ENCODE measurements around the gene PILRB.
"Not testable (repeated sequence)": the region's sequence is repeated elsewhere in the genome, so short reads cannot be mapped to it uniquely, and the experiment has no call there.

Gene PILRB

DNA sequence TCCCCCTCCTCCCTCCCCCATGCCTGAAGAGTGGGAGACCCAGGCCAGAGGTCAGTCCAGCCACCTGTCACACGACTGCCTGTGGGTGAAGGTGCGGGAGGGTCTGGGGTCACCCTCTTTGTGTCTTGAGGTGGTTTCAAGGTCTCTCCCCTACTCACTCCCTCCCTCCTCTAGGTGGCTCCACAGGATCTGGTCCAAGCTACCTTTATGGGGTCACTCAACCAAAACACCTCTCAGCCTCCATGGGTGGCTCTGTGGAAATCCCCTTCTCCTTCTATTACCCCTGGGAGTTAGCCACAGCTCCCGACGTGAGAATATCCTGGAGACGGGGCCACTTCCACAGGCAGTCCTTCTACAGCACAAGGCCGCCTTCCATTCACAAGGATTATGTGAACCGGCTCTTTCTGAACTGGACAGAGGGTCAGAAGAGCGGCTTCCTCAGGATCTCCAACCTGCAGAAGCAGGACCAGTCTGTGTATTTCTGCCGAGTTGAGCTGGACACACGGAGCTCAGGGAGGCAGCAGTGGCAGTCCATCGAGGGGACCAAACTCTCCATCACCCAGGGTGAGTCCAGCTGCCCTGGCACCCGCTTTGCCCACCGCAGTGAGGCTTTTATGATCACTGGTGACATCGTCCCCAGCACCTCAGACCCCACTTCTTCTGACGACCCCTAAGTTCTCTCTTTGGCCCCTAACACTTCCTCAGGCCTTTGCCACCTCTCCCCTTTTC lies 16.1 kb downstream of the PILRB start:
- not testable (repeated sequence) for DNase-seq (ENCODE audit: low read depth in 1 of 2, low spot score in 1 of 2)

DNA sequence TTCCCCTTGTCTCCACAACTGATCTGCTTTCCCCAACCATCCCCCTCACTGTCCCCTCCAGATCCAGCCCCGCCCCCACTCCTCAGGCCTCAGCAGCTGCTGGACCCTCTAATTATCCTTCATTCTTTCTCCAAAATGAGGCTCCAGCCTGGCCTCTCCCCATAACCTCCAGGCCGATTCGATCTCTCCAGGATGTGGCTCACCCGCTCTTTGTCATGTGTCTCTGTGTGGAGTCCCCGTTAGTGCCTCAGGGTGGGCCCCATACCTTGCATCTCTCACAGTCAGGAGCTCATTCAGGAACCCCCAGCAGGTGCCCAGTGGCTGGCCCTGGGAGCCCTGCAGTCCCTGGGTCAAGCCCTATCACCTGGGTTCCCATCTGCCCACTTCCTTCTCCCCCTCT lies 16.7 kb downstream of the PILRB start:
- DNase-seq (ENCODE audit: low read depth in 1 of 2, low spot score in 1 of 2) = no peak

DNA sequence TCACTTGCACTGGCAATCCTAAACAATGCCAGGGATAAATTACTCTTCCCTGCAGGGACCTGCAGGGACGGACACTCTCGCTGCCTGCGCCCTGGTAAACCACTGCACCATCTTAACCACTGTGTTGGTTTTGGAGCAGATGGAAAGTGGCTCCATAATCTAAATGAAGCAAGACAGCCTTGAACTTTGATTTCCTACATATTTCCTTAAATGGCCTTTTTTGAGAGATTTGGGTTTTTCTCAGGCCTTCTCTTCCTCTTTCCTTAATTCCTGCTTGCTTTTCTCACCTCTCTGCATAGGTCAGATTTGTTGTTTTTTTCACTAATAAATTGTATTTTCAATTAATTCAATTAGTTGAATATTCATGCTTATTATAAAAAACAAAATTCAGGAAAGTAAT lies 18.1 kb downstream of the PILRB start:
- no peak for DNase-seq (ENCODE audit: low read depth in 1 of 2, low spot score in 1 of 2)

DNA sequence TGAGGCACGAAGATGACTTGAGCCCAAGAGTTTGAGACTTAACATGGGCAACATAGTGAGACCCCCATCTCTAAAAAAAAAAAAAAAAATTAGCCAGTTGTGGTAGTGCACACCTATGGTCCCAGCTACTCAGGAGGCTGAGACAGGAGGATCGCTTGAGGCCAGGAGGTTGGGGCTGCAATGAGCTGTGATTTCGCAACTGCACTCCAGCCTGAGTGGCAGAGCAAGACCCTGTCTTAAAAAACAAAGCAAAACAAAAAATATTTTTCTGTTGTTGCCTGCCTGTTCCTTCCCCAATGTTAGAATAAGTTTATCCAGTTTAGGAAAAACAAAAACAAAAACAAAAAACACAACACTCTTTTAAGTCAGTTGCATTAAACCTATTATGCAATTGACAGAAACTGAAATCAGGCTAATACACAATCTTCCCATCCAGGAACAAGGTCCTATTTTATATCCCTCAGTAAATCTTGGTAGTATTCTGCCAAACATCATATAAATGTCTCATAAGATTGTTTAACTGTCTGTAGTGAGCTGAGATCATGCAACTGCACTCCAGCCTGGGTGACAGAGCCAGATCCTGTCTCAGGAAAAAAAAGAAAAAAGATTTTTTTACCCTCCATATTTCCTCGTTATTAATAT lies 20.3 kb downstream of the PILRB start:
- no peak for DNase-seq (ENCODE audit: low read depth in 1 of 2, low spot score in 1 of 2)

DNA sequence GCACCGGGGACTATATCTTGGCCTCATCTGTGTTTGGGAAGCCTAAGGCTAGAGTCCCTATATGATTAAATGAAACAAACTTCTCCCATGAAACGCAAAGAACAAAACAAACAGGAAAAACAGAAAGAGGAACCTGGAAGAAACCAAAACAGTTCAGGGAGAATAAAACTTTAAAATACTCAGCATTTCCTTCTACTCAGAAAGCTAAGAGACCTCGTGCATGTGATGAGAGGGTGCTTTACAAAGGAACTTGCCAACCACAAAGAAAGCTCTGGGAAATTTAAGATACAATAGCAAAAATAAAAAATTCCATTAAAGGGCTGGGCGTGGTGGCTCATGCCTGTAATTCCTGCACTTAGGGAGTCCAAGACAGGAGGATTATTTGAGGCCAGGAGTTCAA lies 22.3 kb downstream of the PILRB start:
- no peak for DNase-seq (ENCODE audit: low read depth in 1 of 2, low spot score in 1 of 2)

DNA sequence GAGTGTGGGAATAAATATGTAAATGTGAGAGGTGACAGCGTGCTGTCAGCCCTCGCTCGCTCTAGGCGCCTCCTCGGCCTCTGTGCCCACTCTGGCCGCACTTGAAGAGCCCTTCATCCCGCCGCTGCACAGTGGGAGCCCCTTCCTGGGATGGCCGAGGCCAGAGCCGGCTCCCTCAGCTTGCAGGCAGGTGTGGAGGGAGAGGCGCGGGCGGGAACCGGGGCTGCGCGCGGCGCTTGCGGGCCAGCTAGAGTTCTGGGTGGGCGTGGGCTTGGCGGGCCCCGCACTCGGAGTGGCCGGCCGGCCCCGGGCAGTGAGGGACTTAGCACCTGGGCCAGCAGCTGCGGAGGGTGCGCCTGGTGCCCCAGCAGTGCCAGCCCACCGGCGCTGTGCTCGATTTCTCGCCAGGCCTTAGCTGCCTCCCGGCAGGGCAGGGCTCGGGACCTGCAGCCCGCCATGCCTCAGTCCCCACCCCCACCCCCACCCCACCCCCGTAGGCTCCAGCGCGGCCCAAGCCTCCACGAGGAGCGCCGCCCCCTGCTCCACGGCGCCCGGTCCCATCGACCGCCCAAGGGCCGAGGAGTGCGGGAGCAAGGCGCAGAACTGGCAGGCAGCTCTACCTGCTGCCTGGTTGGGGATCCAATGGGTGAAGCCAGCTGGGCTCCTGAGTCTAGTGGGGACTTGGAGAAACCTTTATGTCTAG lies 23.8 kb downstream of the PILRB start:
- not testable (repeated sequence) for DNase-seq (ENCODE audit: low read depth in 1 of 2, low spot score in 1 of 2)

DNA sequence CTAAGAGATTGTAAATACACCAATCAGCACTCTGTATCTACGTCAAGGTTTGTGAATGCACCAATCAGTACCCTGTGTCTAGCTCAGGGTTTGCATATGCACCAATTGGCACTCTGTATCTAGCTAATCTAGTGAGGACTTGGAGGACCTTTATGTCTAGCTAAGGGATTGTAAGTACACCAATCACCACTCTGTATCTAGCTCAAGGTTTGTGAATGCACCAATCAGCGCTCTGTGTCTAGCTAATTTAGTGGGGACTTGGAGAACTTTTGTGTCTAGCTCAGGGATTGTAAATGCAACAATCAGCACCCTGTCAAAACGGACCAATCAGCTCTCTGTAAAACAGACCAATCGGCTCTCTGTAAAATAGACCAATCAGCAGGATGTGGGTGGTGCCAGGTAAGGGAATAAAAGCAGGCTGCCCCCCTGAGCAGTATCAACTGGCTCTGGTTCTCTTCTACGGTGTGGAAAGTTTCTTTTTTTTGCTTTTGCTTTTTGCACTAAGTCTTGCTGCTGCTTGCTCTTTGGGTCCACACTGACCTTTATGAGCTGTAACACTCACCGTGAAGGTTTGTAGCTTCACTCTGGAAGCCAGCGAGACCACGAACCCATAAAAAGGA lies 24.4 kb downstream of the PILRB start:
- DNase-seq (ENCODE audit: low read depth in 1 of 2, low spot score in 1 of 2) = not testable (repeated sequence)

DNA sequence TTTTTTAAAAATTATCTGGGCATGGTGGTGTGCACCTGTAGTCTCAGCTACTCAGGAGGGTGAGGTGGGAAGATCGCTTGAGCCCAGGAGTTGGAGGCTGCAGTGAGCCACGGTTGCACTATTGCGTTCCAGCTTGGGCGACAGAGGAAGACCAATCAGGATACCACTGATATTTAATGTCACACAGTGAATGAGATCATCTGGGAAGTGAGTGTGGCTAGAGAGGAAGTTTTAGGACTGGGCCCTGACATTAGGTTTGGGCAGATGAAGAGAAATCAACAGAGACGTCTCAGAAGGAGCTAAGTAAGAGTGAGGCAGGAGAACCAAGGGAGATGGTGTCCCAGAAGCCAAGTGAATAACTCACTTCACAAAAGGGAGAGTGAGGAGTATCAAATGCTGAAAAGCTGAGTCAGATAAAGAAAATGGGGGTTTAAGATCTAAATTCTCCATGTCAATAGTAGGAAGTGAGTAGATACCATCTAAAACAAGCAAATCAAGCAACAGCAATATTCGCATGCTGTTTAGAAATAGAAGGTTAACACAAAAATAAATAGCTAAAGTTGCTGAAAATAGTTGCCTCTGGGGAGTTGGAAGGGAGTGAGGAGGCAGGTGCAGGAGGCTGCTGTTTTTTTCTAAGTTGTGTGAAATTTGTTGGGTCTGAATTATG lies 26.8 kb downstream of the PILRB start:
- no peak for DNase-seq (ENCODE audit: low read depth in 1 of 2, low spot score in 1 of 2)

DNA sequence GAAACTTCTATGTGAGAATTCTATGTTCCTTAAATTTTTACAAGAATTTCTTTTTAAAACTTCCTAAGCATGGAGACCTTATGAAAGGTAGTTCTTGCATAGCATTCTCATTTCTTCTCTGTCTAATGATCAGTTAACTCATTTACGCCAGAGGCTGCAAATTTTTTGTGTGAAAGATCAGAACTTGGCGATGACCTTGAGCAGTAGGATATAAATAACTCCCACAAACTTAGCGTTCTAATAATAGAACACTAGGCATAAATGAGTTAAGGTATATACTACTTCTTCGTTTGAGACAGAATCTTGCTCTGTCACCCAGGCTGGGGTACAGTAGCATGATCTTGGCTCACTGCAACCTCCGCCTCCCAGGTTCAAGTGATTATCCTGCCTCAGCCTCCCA lies 29.0 kb downstream of the PILRB start:
- DNase-seq (ENCODE audit: low read depth in 1 of 2, low spot score in 1 of 2) = no peak

DNA sequence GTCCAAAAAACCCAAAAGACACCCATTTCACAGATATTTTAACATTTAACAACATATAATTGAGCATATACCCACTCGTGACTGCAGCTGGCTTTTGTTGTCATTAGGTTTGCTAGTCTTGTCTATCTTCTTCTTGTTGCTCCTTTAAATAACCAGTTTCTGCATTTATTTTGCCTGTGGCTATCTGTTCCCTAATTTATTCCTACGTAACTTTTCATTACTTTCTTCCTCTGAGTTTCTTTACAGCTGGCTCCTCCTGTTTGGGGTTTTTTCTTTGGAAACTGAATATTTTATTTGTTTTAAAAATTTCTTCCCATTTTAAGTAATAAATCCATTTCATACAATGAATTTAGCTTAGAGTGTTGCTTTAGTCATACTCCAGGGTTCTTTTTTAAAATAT lies 29.8 kb downstream of the PILRB start:
- DNase-seq (ENCODE audit: low read depth in 1 of 2, low spot score in 1 of 2) = no peak

DNA sequence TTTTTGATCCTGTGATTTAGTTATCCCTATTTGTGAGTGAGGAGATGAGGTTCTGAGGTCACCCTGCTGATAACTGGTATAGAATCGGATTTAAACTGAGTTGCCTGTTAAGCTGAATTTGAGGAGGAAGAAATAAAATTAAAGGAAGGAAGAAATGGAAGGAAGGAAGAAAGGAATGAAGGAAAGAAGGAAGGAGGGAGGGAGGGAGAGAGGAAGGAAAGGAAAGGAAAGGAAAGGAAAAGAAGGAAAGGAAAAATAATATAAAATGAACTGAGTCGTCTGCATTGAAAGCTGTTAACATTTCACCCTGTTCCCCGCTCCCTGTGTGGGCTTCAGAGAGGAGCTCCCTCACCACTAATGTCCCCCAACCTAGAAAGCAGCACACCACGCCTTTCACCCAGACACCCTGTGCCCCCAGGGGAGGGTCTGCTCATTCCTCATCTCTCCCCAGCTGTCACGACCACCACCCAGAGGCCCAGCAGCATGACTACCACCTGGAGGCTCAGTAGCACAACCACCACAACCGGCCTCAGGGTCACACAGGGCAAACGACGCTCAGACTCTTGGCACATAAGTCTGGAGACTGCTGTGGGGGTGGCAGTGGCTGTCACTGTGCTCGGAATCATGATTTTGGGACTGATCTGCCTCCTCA lies 31.6 kb downstream of the PILRB start:
- DNase-seq (ENCODE audit: low read depth in 1 of 2, low spot score in 1 of 2) = no peak

DNA sequence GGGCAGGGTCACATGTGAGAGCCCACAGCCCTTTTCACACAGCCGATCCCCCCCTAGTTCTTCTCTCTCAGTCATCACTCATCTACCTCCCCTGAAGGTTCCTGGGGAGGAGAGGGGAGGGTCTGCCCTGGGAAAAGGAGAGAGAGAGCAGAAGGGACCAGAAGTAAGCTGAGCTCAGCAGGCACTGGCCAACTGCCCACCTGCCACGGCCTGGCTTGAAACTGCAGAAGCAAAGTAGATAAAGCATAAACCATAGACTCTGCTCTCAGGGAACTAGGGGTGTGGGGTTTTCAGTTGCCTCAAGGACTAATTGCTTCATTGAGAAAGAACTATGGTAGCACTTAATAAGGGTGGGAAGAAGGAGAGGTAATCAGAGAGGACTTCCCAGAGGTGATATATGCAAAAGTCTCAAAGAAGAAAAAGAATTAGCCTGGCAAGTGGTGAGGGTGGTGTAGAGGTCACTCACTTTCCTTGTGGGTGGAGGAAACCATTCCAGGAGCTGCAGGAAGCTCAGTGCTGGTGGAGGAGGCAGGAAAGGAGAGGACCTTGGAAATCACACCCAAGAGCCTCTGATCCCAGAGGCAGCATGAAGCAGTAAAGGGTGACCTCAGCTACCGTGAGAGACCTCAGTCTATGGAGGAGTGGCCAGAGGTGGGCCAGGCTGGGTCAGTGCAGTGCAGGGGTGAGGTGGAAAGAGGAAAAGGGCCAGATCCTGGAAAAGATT lies 32.5 kb downstream of the PILRB start:
- no peak for DNase-seq (ENCODE audit: low read depth in 1 of 2, low spot score in 1 of 2)

DNA sequence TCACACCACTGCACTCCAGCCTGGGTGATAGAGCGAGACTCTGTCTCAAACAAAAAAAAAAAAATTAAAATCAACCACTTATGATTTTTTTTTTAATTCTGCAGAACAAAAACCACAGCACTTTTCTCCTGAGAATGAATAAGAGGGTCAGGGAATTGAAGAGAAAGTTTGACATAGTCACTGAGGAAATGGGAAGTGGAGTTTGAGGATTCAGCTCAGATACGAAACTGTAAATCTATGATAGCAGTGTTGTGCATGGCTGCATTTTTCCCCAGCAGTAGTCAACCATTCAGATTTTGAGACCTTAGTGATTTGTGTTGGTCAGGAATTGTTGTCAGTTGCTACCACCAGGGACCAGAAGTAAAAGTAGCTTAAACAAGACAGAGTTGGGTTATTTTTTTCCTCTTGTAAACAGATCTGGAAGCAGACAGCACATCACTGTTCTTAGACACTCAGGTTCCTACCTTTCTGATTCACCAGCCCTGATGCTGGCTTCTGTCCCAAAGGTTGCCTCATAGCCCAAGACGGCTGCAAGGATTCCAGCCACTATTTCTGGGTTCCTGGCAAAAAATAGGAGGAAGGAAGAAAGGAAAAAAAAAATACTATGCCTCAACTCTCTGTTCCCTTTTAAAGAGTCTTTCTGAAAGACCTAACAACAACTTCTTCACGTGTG lies 35.5 kb downstream of the PILRB start:
- DNase-seq (ENCODE audit: low read depth in 1 of 2, low spot score in 1 of 2) = no peak

DNA sequence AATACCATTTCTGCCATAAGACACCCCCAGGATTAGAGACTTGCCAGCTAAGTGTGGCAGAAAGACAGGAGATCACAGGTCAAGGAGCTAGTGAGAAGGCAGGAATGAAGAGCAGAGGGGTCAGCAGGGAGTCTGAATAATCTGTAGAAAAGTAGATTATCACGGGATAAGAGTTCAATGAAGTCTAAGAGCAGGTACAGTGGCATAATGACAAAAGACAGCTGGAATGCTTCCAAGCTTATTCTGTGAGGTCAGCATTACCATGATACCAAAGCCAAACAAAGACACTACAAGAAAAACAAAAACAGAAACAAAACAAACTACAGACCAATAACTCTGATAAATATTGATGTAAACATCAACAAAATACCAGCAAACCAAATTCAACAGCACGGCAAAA lies 36.2 kb downstream of the PILRB start:
- no peak for DNase-seq (ENCODE audit: low read depth in 1 of 2, low spot score in 1 of 2)

DNA sequence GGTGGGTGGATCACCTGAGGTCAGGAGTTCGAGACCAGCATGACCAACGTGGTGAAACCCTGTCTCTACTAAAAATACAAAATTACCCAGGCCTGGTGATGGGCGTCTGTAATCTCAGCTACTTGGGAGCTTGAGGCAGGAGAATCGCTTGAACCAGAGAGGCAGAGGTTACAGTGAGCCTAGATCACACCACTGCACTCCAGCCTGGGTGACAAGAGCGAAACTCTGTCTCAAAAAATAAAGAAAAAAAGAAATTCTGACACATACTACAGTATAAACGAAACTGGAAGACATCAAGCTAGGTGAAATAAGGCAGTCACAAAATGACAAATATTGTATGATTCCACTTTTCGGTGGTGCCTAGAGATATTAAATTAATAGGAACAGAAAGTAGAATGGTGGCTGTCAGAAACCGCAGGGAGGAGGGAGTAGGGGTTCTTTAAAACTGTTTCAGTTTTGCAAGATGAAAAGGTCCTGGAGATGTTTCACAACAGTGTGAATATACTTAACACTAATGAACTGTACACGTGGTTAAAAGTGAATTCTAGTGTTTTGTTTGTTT lies 38.6 kb downstream of the PILRB start:
- DNase-seq (ENCODE audit: low read depth in 1 of 2, low spot score in 1 of 2) = peak in 1 of 2 donors; percentile 25

DNA sequence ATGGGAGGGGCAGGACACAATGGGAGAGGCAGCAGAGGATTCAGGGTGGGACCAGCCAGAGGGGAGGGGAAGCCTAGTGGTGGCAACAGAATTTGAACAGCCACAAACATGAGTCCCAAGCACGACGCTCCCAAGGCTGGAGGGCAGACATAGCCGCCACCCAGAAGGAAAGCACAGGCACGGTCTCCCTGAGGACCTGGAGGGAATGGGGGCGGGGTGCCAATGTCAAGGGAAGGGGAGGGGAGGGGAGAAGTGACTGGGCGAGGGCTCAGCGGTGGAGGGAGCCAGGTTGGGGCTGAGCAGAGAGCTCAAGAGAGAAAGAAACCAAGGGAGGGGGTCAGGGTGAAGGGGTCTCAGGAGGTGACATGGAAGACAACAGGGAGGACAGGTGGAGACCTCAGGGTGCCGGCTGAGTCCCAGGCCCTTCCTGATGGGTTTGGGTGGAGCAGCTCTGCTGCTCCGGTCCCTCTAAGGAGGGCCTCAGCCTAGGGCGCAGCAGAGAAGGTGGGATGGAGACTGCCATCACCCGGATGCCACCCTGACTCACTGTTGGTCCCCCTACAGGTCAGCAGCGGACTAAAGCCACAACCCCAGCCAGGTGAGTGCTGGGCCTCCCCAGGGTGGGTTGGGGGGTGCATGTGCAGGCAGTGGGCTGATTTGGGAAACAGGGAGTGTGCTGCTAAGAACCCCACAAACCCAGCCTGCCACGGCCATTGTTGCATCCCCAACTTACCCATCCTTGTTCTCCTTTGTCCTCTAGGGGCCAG lies 39.6 kb downstream of the PILRB start:
- DNase-seq (ENCODE audit: low read depth in 1 of 2, low spot score in 1 of 2) = no peak

DNA sequence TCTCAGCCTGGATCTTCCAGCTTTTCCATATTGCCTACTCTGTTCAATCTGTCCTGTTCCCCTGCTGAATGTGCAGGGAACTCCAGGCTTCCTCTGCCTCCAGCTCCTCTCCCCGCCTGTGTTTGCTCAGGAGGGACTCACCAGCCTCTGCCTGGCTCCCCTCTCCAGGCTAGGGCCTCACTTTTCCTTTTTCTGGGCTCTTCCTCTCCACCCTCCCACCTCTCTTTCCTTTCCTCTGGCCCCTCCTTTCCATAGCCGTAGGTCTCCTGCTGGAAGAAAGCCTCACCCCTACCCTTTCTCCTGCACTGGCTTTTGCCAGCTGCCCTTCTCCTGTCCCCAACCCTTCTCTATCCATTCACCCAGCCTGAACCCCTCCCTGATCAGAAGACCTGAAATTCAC lies 40.3 kb downstream of the PILRB start:
- no peak for DNase-seq (ENCODE audit: low read depth in 1 of 2, low spot score in 1 of 2)

DNA sequence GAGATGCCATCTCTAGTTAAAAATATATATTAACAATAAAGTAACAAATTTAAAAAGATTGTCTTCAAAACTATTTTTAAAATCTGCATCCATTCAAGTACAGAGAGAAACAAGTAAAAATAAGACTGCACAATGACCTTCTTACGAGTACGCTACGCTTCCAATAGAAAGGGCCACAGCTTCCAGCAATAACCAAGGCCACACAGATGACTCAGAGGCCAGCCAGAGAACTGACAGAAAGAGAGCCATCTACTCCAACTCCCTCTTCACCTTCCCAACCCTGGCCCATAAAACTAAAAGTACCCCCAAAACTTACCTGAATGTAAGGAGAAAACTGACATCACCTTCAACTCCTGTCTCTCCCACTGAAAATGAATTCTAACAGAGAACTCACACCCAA lies 42.1 kb downstream of the PILRB start:
- DNase-seq (ENCODE audit: low read depth in 1 of 2, low spot score in 1 of 2) = no peak

DNA sequence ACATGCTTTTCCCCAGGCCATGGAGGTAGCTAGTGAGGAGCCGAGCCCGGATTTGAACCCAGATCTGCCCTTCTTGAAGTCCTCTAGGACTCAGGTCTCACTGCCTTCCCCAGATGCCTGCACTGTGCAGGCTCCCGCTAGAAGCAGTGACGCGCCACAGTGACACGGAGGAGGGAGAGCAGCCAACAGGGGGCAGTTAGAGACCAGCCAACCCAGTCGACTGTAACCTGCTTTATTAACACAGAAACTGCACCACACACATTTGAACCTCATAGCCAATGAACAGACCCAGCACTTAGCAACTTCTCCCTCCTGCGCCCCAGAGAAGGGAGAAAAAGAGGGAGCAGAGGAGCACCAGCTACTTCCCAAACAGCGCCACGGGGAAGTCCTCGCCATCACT lies 42.7 kb downstream of the PILRB start:
- no peak for DNase-seq (ENCODE audit: low read depth in 1 of 2, low spot score in 1 of 2)
